Astrocyte (in vitro differentiated cells and primary cell): ENCODE results near the gene BICD1. TPM values are rescaled to one million over a fixed set of nuclear protein-coding genes. Genes with fewer than 3 reads are reported as not detected.
A peak's percentile ranks its signal among the peaks of the same experiment; 100 is the strongest.

ENCODE experiments used
- DNase-seq: peaks from one replicate; pipeline ENCODE4 v3.0.0-alpha.2; 2010; ENCODE audit warnings: low read depth
- FAIRE-seq: peaks from 2 replicates; lab custom pipeline; 2011; peaks lifted over from hg19 to GRCh38; lab: Jason Lieb, UNC
- H2AFZ ChIP-seq: 2 replicates; pipeline ENCODE4 v1.6.0; 2012; ENCODE audit warnings: low read depth, low read length, inconsistent platforms
- H3K27ac ChIP-seq: 2 replicates; pipeline ENCODE4 v1.5.1; 2011; ENCODE audit warnings: low read depth, low read length, inconsistent platforms
- H3K27me3 ChIP-seq: 2 replicates; pipeline ENCODE4 v1.6.0; 2011; ENCODE audit warnings: low read length, inconsistent platforms; ENCODE audit not compliant: insufficient read depth
- H3K36me3 ChIP-seq: 2 replicates; pipeline ENCODE4 v1.5.1; 2011; ENCODE audit warnings: low read length, inconsistent platforms; ENCODE audit not compliant: insufficient read depth
- H3K4me1 ChIP-seq: 2 replicates; pipeline ENCODE4 v1.5.1; 2011; ENCODE audit warnings: low read length, inconsistent platforms; ENCODE audit not compliant: insufficient read depth
- H3K4me2 ChIP-seq: 2 replicates; pipeline ENCODE4 v1.6.0; 2012; ENCODE audit warnings: low read length, inconsistent platforms
- H3K4me3 ChIP-seq: 2 replicates; pipeline ENCODE4 v1.5.1; 2011; ENCODE audit warnings: low read depth, mild to moderate bottlenecking, low read length, inconsistent platforms; ENCODE audit not compliant: insufficient read depth
- H3K79me2 ChIP-seq: 2 replicates; pipeline ENCODE4 v1.6.0; 2012; ENCODE audit warnings: mild to moderate bottlenecking, low read length, inconsistent platforms; ENCODE audit not compliant: insufficient read depth
- H3K9ac ChIP-seq: 2 replicates; pipeline ENCODE4 v1.6.0; 2012; ENCODE audit warnings: mild to moderate bottlenecking, low read length, inconsistent platforms
- H3K9me3 ChIP-seq: 2 replicates; pipeline ENCODE4 v1.5.1; 2012; ENCODE audit warnings: low read depth, mild to moderate bottlenecking, low read length, inconsistent platforms; ENCODE audit not compliant: insufficient read depth
- H4K20me1 ChIP-seq: 2 replicates; pipeline ENCODE4 v1.6.0; 2012; ENCODE audit warnings: low read length, inconsistent platforms; ENCODE audit not compliant: insufficient read depth
- H3K27ac Mint-ChIP-seq: one replicate; pipeline ENCODE4 v1.8.0; 2021; ENCODE audit warnings: mild to moderate bottlenecking, mixed read lengths; ENCODE audit not compliant: unreplicated experiment
- H3K27me3 Mint-ChIP-seq: one replicate; pipeline ENCODE4 v1.8.0; 2021; ENCODE audit warnings: low read depth, mixed read lengths; ENCODE audit not compliant: unreplicated experiment
- H3K36me3 Mint-ChIP-seq: one replicate; pipeline ENCODE4 v1.8.0; 2021; ENCODE audit warnings: low read depth, mixed read lengths; ENCODE audit not compliant: unreplicated experiment
- H3K4me1 Mint-ChIP-seq: one replicate; pipeline ENCODE4 v1.8.0; 2021; ENCODE audit warnings: low read depth, mixed read lengths; ENCODE audit not compliant: unreplicated experiment
- H3K4me3 Mint-ChIP-seq: one replicate; pipeline ENCODE4 v1.8.0; 2021; ENCODE audit warnings: mild to moderate bottlenecking, moderate library complexity, mixed read lengths; ENCODE audit not compliant: unreplicated experiment
- H3K9me3 Mint-ChIP-seq: one replicate; pipeline ENCODE4 v1.8.0; 2021; ENCODE audit warnings: mild to moderate bottlenecking, mixed read lengths; ENCODE audit not compliant: unreplicated experiment
- EZH2 ChIP-seq: IDR thresholded peaks from 2 replicates; pipeline ENCODE4 v1.6.1; 2012; ENCODE audit warnings: mild to moderate bottlenecking, low read length, inconsistent platforms; ENCODE audit not compliant: insufficient read depth
- total RNA-seq: library from RNA; stranded (reverse); gene quantifications from 2 replicates; pipeline ENCODE4 v1.2.1, GENCODE V29; 2021
- TF ChIP-seq, protein P1 (sequence below): IDR thresholded peaks from 2 replicates; pipeline ENCODE4 v1.5.1; 2011; ENCODE audit warnings: low read depth, mild to moderate bottlenecking, inconsistent platforms, low read length, moderate library complexity; ENCODE audit not compliant: insufficient read depth

Gene BICD1
- total RNA-seq, 1 donor from 2014 or later, result 28.7 TPM

DNA sequence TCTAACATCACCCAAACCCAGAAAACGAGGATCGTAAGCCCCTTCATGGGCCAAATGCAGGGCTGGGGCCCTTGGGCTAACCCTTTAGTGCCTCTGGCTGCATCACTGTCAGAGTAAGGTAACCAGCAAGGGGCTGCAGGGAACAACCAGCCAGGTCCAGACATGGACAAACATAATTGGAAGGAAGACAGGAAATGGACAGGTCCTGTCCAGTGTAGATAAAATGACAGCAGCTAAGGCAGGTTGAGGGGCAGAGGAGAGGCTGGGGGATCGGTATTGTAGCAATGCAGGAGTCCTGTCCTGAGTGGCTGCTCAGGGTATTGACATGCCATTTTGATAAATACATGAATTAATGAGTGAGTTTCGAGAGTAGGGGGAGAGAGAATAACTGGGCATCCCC, 29.8 kb downstream of the BICD1 start:
- Mint-ChIP-seq H3K27me3 (no peaks in the 10 kb centered on the region), H3K36me3 (no peaks in the 10 kb centered on the region), H3K4me3 (no peak overlapping the region), H3K4me1 (peaks cover 11% of the 10 kb centered on the region), H3K27ac (no peak overlapping the region), H3K9me3 (no peaks in the 10 kb centered on the region)
- peaks cover 48% of the 10 kb centered on the region for H4K20me1 ChIP-seq
- no peak overlapping the region for H2AFZ ChIP-seq
- no peak overlapping the region for H3K27ac ChIP-seq
- FAIRE-seq (no peak), DNase-seq (no peak)
- H3K36me3 ChIP-seq, result no peaks in the 10 kb centered on the region
- H3K9ac ChIP-seq, result no peak overlapping the region
- no peak overlapping the region for H3K4me2 ChIP-seq
- H3K79me2 ChIP-seq, result peaks cover 83% of the 10 kb centered on the region
- peaks cover 20% of the 10 kb centered on the region for H3K4me1 ChIP-seq
- no peaks in the 10 kb centered on the region for H3K9me3 ChIP-seq
- TF ChIP-seq, protein P1, sequence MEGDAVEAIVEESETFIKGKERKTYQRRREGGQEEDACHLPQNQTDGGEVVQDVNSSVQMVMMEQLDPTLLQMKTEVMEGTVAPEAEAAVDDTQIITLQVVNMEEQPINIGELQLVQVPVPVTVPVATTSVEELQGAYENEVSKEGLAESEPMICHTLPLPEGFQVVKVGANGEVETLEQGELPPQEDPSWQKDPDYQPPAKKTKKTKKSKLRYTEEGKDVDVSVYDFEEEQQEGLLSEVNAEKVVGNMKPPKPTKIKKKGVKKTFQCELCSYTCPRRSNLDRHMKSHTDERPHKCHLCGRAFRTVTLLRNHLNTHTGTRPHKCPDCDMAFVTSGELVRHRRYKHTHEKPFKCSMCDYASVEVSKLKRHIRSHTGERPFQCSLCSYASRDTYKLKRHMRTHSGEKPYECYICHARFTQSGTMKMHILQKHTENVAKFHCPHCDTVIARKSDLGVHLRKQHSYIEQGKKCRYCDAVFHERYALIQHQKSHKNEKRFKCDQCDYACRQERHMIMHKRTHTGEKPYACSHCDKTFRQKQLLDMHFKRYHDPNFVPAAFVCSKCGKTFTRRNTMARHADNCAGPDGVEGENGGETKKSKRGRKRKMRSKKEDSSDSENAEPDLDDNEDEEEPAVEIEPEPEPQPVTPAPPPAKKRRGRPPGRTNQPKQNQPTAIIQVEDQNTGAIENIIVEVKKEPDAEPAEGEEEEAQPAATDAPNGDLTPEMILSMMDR, result no peak
- no peak for TF ChIP-seq EZH2
- H3K27me3 ChIP-seq, result no peaks in the 10 kb centered on the region
- H3K4me3 ChIP-seq, result no peak overlapping the region

DNA sequence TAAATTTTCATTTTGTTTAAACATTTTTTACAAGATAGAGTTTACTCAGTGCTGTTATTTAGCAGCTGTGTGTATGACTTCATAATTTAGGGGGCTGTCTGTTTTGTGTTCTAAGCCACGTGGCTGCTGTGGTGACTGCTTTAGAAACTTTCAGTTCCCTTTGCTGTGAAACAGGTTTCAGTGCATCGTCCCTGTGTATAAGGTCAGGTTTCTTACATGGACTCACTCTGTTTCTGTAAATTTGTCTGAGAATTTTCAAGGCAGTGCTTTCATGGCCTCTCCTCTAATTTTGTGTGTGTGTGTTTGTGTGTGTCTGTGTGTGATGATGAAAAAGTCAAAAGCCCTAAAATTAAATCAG, 32.4 kb downstream of the BICD1 start:
- Histone ChIP-seq H2AFZ (peak overlapping the region; percentile 57), H3K4me3 (peak overlapping the region; percentile 45), H3K27ac (peak overlapping the region; percentile 71), H3K4me2 (peak overlapping the region; percentile 82), H3K79me2 (peaks cover 90% of the 10 kb centered on the region), H3K36me3 (no peaks in the 10 kb centered on the region), H3K9me3 (no peaks in the 10 kb centered on the region), H3K9ac (peak overlapping the region; percentile 71), H3K27me3 (no peaks in the 10 kb centered on the region), H3K4me1 (peaks cover 19% of the 10 kb centered on the region), H4K20me1 (peaks cover 52% of the 10 kb centered on the region)
- H3K4me1 Mint-ChIP-seq, result peaks cover 11% of the 10 kb centered on the region
- peak overlapping the region; percentile 86 for H3K4me3 Mint-ChIP-seq
- H3K9me3 Mint-ChIP-seq, result no peaks in the 10 kb centered on the region
- no peaks in the 10 kb centered on the region for H3K27me3 Mint-ChIP-seq
- peak overlapping the region; percentile 98 for H3K27ac Mint-ChIP-seq
- FAIRE-seq, result no peak
- peak; percentile 59 for DNase-seq
- TF ChIP-seq, protein P1, result no peak
- no peak for TF ChIP-seq EZH2
- no peaks in the 10 kb centered on the region for H3K36me3 Mint-ChIP-seq

DNA sequence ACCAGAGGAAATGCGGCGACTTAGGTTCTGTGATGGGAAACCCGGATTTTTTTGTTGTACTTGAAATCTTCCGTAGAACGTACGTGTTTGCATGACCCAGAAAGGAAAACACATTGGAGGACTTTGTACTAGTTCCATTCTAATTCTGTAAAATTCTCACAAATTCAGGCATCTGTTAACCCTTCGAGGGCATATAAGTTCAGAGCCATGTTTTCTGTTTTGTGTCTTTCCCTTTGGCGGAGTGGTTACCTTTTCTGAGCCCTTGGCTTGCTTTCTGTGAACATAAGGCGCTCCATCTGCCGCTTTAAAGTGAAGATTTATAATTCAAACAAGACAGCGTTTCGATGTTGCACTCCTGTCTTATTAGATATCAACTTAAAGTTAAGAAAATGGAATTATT, 34.2 kb downstream of the BICD1 start:
- Histone ChIP-seq H3K9ac (no peak overlapping the region), H3K9me3 (no peaks in the 10 kb centered on the region), H3K79me2 (peaks cover 96% of the 10 kb centered on the region), H3K4me3 (no peak overlapping the region), H3K4me2 (peak overlapping the region; percentile 30), H3K4me1 (peaks cover 11% of the 10 kb centered on the region), H3K27me3 (no peaks in the 10 kb centered on the region), H3K27ac (no peak overlapping the region), H2AFZ (no peak overlapping the region), H3K36me3 (no peaks in the 10 kb centered on the region), H4K20me1 (peaks cover 53% of the 10 kb centered on the region)
- H3K4me1 Mint-ChIP-seq, result peaks cover 8% of the 10 kb centered on the region
- H3K4me3 Mint-ChIP-seq, result no peak overlapping the region
- no peaks in the 10 kb centered on the region for H3K27me3 Mint-ChIP-seq
- H3K36me3 Mint-ChIP-seq, result no peaks in the 10 kb centered on the region
- no peak for FAIRE-seq
- TF ChIP-seq, protein P1, result no peak
- no peak for TF ChIP-seq EZH2
- H3K27ac Mint-ChIP-seq, result peak overlapping the region; percentile 98
- H3K9me3 Mint-ChIP-seq, result no peaks in the 10 kb centered on the region
- no peak for DNase-seq
